Immature natural killer cell (primary cell): ENCODE results near the gene KCNMA1. TPM values are rescaled to one million over a fixed set of nuclear protein-coding genes. Genes with fewer than 3 reads are reported as not detected.
"Not testable (repeated sequence)": the region's sequence is repeated elsewhere in the genome, so short reads cannot be mapped to it uniquely, and the experiment has no call there.

Experiments
- DNase-seq, 3 donors: peaks; one replicate each; pipeline ENCODE4 v3.0.0; 2022; ENCODE audit warnings: mixed read lengths in 1 of 3
- H3K27ac Mint-ChIP-seq, 6 donors: one replicate each; pipeline ENCODE4 v1.8.0; 2020; ENCODE audit warnings: mixed read lengths in 6 of 6, mild to moderate bottlenecking in 5 of 6, inconsistent platforms in 4 of 6, moderate library complexity in 3 of 6
- H3K27me3 Mint-ChIP-seq, 3 donors: one replicate each; pipeline ENCODE4 v1.8.0; 2020 to 2021; ENCODE audit warnings: low read depth in 3 of 3, mild to moderate bottlenecking in 3 of 3, mixed read lengths in 3 of 3, moderate library complexity in 3 of 3, inconsistent platforms in 1 of 3
- H3K36me3 Mint-ChIP-seq, 3 donors: one replicate each; pipeline ENCODE4 v1.8.0; 2020; ENCODE audit warnings: mixed read lengths in 3 of 3, inconsistent platforms in 2 of 3, mild to moderate bottlenecking in 2 of 3
- H3K4me1 Mint-ChIP-seq, 2 donors: one replicate each; pipeline ENCODE4 v1.8.0; 2020; ENCODE audit warnings: inconsistent platforms in 2 of 2, mild to moderate bottlenecking in 2 of 2, mixed read lengths in 2 of 2, moderate library complexity in 1 of 2
- H3K4me3 Mint-ChIP-seq, 5 donors: one replicate each; pipeline ENCODE4 v1.8.0; 2020; ENCODE audit warnings: mild to moderate bottlenecking in 5 of 5, mixed read lengths in 5 of 5, inconsistent platforms in 3 of 5, moderate library complexity in 3 of 5
- H3K9me3 Mint-ChIP-seq, 6 donors: one replicate each; pipeline ENCODE4 v1.8.0; 2020; ENCODE audit warnings: mild to moderate bottlenecking in 6 of 6, mixed read lengths in 6 of 6, inconsistent platforms in 4 of 6, moderate library complexity in 3 of 6
- polyA plus RNA-seq, 3 donors: library from polyadenylated mRNA; unstranded; fragments of 300-500 nt; fragmentation: Illumina TruSeq; gene quantifications; one replicate each; pipeline ENCODE4 v1.2.3, GENCODE V29; 2021

The KCNMA1 gene
- polyA plus RNA-seq, 3 donors from 2014 or later = not detected

DNA sequence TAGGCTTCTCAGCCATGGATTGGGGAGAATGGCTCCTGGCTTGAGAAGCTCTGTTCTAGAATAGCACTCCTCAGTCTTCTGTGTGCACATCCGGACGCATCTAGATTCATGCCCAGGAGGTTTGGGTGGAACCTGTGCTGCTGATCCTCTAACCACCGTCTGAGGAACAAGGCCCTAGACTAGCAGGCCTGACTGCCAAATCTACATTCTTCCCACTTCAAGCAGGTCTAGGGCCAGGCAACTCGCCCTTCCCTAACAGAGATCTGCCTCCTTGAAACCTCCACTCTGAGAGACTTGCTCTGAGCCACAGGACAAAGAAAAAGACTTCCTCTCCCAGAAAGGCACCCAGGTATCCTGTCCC, 61.6 kb downstream of the KCNMA1 start:
- H3K27ac Mint-ChIP-seq = no peak overlapping the region
- H3K27me3 Mint-ChIP-seq = peaks cover 0 to 4% (median 0%) of the 10 kb centered on the region in 3 donors
- no peak for DNase-seq
- H3K9me3 Mint-ChIP-seq = no peaks in the 10 kb centered on the region
- H3K4me3 Mint-ChIP-seq = no peak overlapping the region
- H3K4me1 Mint-ChIP-seq = no peaks in the 10 kb centered on the region
- no peaks in the 10 kb centered on the region for H3K36me3 Mint-ChIP-seq

DNA sequence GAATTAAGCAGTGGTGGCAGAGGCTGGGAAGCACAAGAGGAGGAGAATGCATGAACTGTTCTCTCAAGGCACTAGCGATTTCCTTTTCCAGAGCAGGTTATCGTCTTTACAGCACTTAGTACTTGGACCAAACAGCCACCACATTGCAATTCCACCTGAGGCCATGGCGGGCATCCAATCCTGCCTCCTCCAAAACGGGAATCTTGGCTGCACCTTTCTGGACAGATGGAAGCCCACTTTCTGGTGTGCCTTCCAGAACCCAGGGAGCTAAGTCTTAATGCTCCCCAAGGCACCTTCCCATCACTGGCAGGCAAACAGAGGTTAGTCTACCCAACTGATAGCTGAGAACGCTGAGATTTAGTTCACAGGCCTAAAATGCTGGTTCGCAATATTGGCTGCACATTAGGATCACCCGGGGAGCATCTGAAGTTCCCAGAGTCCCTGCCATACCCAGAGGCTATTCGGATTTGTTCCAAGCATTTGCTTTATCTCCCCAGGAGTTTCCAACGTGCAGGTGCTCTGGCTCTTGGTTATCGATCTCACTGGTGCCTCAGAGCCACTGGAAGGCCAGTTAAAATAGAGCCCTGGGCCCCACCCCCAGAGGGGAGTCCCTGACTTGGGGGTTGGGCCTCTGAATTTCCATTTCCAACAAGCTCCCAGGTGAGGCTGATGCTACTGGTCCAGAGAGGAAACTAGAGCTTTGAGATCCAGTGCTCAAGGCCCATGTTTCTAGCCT, 62.2 kb downstream of the KCNMA1 start:
- no peaks in the 10 kb centered on the region for H3K36me3 Mint-ChIP-seq
- H3K27ac Mint-ChIP-seq = no peak overlapping the region
- H3K4me3 Mint-ChIP-seq = no peak overlapping the region
- no peaks in the 10 kb centered on the region for H3K9me3 Mint-ChIP-seq
- peaks cover 0 to 4% (median 0%) of the 10 kb centered on the region in 3 donors for H3K27me3 Mint-ChIP-seq
- no peaks in the 10 kb centered on the region for H3K4me1 Mint-ChIP-seq
- no peak for DNase-seq

DNA sequence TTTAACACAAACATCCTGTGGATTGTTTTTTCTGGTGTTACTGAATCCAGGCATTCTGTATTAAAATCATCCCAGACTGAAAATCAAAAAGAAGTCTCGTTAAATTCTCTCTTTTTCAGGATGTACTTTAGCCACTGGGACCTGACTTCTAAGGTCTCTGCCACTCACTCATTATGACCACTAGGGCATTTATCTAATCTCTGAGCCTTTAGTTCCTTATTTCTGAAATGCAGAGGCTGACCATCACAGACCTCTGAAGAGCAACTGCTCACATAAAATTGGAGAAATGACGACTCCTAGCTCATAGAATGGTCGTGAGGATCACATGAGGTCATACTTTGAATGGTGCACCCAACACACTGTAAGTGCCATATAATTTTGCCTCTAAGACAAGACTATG, 63.2 kb downstream of the KCNMA1 start:
- Mint-ChIP-seq H3K36me3 (no peaks in the 10 kb centered on the region), H3K4me1 (no peaks in the 10 kb centered on the region), H3K27ac (no peak overlapping the region), H3K9me3 (no peaks in the 10 kb centered on the region), H3K27me3 (peaks cover 0 to 2% (median 0%) of the 10 kb centered on the region in 3 donors), H3K4me3 (no peak overlapping the region)
- no peak for DNase-seq

DNA sequence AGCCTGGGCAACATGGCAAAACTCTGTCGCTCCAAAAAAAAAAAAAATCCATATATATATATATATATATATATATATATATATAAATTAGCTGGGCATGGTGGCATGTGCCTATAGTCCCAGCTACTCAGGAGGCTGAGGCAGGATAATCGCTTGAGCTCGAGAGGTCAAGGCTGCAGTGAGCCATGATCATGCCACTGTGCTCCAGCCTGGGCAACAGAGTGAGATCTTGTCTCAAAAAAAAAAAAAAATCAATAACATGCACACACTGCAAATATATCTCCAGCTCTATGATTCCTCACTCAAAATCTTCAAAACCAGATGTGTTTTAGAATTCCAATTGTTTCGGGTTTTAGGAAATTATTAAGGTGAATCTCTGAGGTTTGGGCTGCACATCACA, 65.1 kb downstream of the KCNMA1 start:
- not testable (repeated sequence) for DNase-seq, H3K27me3 Mint-ChIP-seq, H3K4me3 Mint-ChIP-seq, H3K9me3 Mint-ChIP-seq, H3K27ac Mint-ChIP-seq, H3K4me1 Mint-ChIP-seq, H3K36me3 Mint-ChIP-seq

DNA sequence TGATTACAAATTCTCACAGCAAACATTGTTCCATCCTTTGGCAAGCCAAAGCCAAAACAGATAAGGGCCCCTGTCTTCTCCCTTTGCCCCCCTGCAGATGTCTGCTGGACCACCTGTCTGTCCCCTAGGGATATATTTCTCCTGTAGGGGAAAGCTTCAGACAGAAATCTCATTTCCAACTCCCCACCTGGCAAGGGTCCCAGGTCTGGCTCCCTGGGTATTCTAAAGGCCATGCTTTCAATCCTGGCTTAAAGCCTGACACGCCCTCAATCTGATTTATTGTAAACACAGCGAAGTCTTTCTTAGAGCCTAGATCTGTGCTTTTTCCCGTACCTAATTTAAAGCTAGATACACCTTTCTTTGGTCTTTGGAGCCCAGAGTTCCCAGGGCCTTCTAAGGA, 66.1 kb downstream of the KCNMA1 start:
- H3K27ac Mint-ChIP-seq = no peak overlapping the region
- no peak overlapping the region for H3K4me3 Mint-ChIP-seq
- no peaks in the 10 kb centered on the region for H3K36me3 Mint-ChIP-seq
- no peaks in the 10 kb centered on the region for H3K4me1 Mint-ChIP-seq
- H3K9me3 Mint-ChIP-seq = no peaks in the 10 kb centered on the region
- H3K27me3 Mint-ChIP-seq = no peaks in the 10 kb centered on the region
- no peak for DNase-seq

DNA sequence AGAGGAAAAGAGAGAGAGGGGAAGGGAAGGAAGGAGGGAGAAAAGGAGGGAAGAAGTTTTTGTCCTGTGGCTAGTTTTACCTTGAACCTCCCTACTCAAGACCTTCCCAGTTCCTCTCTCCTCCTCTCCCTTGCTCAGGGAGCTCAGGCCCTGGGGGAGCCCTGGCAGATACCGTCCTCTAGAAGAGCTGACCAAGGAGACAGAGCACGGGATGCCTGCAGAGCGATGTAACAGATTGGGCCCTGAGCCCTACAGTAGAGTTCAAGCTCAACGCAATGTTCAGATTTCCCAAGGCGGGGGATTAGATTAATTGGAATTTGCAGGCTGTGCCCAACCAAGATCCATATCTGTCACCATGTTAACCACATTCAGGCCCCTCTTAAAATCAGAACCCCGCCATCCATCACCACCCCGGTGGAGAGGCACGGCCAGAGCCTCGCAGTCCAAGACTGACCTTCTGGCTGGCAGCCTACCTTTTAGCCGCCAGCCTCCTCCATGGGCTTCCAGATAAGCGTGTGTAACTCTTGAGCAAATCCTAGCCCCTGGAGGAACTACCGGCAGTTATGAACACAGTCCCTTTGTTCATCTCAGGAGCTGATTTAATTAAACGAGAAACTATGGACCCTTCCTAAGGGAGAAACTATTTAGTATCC, 70.6 kb downstream of the KCNMA1 start:
- Mint-ChIP-seq H3K9me3 (no peaks in the 10 kb centered on the region), H3K27me3 (peaks cover 0 to 7% (median 7%) of the 10 kb centered on the region in 3 donors), H3K4me1 (no peaks in the 10 kb centered on the region), H3K27ac (no peak overlapping the region), H3K4me3 (no peak overlapping the region), H3K36me3 (no peaks in the 10 kb centered on the region)
- no peak for DNase-seq

DNA sequence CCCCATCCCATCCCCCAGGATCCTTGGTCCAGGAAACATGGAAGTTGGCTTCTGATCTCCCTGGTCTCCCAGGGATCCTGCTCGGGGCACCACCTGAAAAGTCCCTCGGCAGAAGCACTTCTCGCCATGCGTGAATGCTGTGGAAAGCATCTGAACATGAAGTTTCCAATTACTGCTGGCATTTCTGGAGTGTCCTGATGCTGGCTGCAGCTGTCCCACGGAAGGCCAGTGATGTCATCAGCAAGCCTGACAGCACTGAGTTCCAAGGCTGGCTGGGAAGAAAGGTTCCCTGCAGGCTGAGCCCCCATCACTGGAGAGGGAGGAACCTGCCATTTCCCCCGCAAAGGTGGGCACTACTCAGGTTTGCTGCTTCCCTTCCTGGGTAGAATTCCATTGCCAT, 71.4 kb downstream of the KCNMA1 start:
- H3K9me3 Mint-ChIP-seq = no peaks in the 10 kb centered on the region
- no peaks in the 10 kb centered on the region for H3K4me1 Mint-ChIP-seq
- H3K27me3 Mint-ChIP-seq = peaks cover 0 to 7% (median 7%) of the 10 kb centered on the region in 3 donors
- no peaks in the 10 kb centered on the region for H3K36me3 Mint-ChIP-seq
- H3K4me3 Mint-ChIP-seq = no peak overlapping the region
- no peak overlapping the region for H3K27ac Mint-ChIP-seq
- DNase-seq = no peak

DNA sequence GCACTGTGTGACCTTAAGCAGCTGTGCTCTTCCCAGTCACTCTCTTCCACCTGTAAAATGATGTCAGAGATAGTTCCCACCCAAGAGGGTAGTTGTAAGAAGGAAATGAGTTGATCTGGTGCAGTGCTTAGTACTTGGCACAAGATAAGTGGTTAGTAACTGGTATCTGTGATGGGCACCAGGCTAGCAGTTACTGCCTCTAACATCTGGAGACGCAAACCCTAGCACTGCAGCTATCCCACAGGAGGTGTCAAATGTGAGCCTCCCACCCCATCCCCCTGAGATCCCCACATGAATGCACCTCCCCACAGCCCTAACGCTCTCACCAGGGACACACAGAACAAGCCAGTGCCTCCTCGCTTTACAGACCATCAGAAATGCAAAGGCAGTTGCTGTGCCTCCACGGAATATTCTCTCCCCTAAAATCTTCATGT, 72.0 kb downstream of the KCNMA1 start:
- Mint-ChIP-seq H3K36me3 (no peaks in the 10 kb centered on the region), H3K27ac (no peak overlapping the region), H3K27me3 (peaks cover 0 to 7% (median 7%) of the 10 kb centered on the region in 3 donors), H3K4me1 (no peaks in the 10 kb centered on the region), H3K9me3 (no peaks in the 10 kb centered on the region), H3K4me3 (no peak overlapping the region)
- no peak for DNase-seq

DNA sequence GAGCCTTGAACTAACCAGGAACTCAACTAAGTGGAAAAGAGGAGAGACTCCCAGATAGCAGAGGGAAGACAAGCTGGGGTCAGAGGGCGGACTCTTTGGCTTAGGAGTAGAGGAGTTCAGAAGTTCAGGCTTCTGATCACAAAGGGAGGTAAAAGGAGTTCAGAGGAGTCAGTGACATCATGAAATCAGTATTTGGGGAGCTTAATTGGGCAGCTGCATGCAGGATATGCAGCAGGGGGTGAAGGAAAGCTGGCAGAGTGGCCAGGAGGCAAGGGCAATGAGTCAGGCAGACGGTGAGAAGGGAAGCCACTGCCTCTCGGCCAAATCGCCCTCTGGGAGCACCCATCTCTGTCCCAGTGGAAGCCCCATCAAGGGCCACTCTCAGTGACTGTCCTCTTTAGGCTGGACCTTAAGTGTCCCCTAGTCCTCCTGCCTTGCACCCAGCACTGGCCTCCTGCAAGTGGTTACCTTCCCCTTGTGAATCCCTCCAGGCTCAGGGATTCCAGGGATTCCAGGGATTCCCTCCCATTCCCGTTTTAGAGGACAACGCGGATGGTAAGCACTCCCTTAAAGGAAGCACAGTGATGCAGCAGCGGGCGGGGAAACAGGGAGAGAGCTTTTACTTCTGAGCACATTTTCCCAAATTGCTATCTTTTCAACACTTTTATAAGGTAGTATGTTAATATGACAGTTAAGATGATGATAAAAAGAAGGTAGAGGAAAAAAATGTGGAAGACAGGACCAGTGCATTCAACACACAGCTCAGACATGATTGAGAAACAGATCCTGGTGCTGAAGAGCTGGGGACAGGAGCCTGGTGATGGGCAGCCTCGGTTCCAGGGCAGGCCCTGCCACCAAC, 72.6 kb downstream of the KCNMA1 start:
- no peaks in the 10 kb centered on the region for H3K36me3 Mint-ChIP-seq
- H3K27me3 Mint-ChIP-seq = peaks cover 0 to 7% (median 7%) of the 10 kb centered on the region in 3 donors
- no peak overlapping the region for H3K4me3 Mint-ChIP-seq
- no peak overlapping the region for H3K27ac Mint-ChIP-seq
- no peak for DNase-seq
- no peaks in the 10 kb centered on the region for H3K9me3 Mint-ChIP-seq
- H3K4me1 Mint-ChIP-seq = no peaks in the 10 kb centered on the region

DNA sequence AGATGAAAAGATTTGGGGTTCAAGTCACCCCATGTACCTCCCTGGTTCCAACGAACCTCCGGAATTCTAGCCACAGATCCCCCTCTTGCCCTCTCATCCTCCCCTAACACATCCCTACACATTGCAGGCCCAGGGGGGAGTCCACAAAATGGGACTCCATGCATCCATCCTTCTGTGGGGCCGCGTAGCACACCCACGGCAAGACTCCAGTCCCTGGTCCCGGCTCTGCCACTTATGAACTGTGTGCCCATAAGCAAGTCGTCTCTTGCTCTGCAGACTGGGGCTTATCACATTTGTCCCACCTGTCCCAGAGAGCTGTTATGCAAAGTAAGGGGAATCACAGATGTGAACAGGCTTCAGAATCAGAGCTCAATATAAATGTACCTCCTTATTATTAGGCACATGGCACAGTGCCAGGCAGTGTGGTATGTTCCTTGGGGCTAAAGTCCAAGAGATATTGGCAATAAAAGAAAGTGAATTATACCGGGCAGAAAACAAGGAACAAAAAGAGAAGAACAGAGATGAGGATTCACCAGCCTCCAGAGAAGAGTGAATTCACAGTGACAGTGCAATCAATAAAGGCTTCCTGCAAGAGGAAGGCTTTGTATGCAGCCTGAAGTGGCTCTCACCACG, 73.9 kb downstream of the KCNMA1 start:
- H3K27me3 Mint-ChIP-seq = peaks cover 0 to 7% (median 7%) of the 10 kb centered on the region in 3 donors
- no peaks in the 10 kb centered on the region for H3K9me3 Mint-ChIP-seq
- H3K4me3 Mint-ChIP-seq = no peak overlapping the region
- H3K27ac Mint-ChIP-seq = no peak overlapping the region
- no peaks in the 10 kb centered on the region for H3K36me3 Mint-ChIP-seq
- DNase-seq = no peak
- H3K4me1 Mint-ChIP-seq = no peaks in the 10 kb centered on the region

DNA sequence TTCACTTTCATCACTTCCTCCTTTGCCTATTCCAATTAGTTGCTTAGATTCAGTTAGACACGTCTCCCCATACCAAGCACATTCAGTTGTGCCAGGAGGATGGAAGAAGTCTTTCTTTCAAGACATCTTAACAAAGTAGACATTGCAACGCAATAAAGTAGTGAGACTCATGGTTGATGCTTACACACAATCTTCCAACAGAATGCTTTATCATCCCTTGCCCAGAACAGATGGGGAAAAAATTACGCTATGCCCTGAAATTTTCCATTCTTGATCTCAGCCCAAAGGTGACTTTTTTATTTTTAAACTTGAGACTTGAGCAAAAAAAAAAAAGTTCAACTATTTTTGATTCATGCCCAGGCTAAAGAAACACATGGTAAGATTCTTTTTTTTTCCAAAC, 74.9 kb downstream of the KCNMA1 start:
- Mint-ChIP-seq H3K36me3 (no peaks in the 10 kb centered on the region), H3K27me3 (peaks cover 0 to 7% (median 7%) of the 10 kb centered on the region in 3 donors), H3K4me1 (no peaks in the 10 kb centered on the region), H3K27ac (no peak overlapping the region), H3K4me3 (no peak overlapping the region), H3K9me3 (no peaks in the 10 kb centered on the region)
- DNase-seq = no peak

DNA sequence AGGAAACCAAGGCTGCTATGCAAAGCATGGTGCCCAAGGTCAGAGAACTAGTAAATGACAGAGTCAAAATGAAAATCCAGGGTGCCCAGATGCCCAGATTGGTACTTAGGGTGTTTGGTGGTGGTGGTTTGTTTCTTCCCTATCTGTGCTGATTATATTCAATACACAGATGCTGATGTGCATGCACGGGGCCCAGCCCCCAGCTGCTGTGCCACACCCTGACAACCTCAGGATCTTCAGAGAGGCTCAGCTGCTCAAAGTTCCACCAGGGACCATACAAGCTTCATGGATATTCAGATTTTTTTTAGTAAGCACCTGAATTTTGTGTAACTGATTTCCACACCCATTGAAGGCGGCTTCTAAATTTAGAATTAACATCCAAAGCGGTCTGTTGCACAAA, 75.6 kb downstream of the KCNMA1 start:
- Mint-ChIP-seq H3K9me3 (no peaks in the 10 kb centered on the region), H3K4me3 (no peak overlapping the region), H3K27me3 (peaks cover 0 to 7% (median 7%) of the 10 kb centered on the region in 3 donors), H3K36me3 (no peaks in the 10 kb centered on the region), H3K4me1 (no peaks in the 10 kb centered on the region), H3K27ac (no peak overlapping the region)
- DNase-seq = no peak

DNA sequence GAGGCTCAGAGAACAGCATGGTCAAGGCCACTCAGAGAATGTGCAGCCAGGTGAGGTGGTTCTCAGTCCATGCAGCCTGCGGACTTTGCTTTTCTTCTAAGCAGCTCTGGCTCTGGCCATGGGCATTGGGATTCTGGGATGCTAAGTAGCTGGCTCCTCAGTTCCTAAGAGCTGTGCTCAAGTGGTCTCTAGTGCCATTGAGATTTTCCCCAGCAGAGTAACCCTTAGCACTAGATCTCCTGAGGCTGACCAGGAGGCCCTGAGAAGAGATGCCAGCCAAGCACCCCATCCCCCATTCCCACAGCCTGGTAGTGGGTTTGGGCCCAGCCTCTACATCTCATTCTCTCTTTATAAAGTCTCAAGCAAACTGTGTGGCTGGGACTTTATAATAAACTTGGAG, 77.1 kb downstream of the KCNMA1 start:
- Mint-ChIP-seq H3K9me3 (no peaks in the 10 kb centered on the region), H3K4me1 (no peaks in the 10 kb centered on the region), H3K36me3 (no peaks in the 10 kb centered on the region), H3K27me3 (peaks cover 2 to 7% (median 2%) of the 10 kb centered on the region in 3 donors), H3K4me3 (no peak overlapping the region), H3K27ac (no peak overlapping the region)
- no peak for DNase-seq

DNA sequence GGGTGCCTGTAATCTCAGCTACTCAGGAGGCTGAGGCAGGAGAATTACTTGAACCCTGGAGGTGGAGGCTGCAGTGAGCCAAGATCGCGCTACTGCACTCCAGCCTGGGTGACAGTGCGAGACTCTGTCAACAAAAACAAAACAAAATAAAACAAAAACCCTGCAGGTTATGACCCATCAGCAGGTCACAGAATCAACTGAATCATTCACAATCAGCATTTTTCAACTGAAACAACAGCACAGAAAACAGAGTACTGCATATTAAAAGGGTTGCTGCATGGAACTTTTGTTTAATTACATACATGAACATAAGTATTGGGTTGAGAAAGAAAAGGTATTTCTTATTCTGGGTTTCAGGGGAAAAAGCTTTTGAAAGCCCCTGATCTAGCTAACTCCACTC, 77.6 kb downstream of the KCNMA1 start:
- H3K27me3 Mint-ChIP-seq = peaks cover 0 to 7% (median 2%) of the 10 kb centered on the region in 3 donors
- H3K36me3 Mint-ChIP-seq = no peaks in the 10 kb centered on the region
- H3K4me3 Mint-ChIP-seq = no peak overlapping the region
- no peaks in the 10 kb centered on the region for H3K9me3 Mint-ChIP-seq
- no peak overlapping the region for H3K27ac Mint-ChIP-seq
- H3K4me1 Mint-ChIP-seq = no peaks in the 10 kb centered on the region
- DNase-seq = no peak
